ENCODE measurements around the gene SLC39A7. TPM values are rescaled to one million over a fixed set of nuclear protein-coding genes. Genes with fewer than 3 reads are reported as not detected.

The SLC39A7 gene
- total RNA-seq, 2 experiments from 2014 or later: 33.0 to 41.8 TPM

GRCh38 chr6:33183071-33183683, 17.5 kb upstream of the SLC39A7 start:
- Mint-ChIP-seq H3K4me3 (peak overlapping the region; percentile 22), H3K36me3 (ENCODE audit: low read depth) (peaks cover 22% of the 10 kb centered on the region), H3K27ac (peak overlapping the region; percentile 97), H3K9me3 (ENCODE audit: low read depth) (peaks cover 17% of the 10 kb centered on the region), H3K4me1 (peaks cover 23% of the 10 kb centered on the region), H3K27me3 (peaks cover 8% of the 10 kb centered on the region)
- CTCF ChIA-PET: interaction anchor here (0.6 to 1.8 kb wide), 10 partner anchors 9 to 168 kb away, joined by 3 to 7 read pairs (median 4); partner anchors contain the start of gene COL11A2
- no peak for DNase-seq
- POLR2A ChIA-PET: no interaction called here
- peak; percentile 52 for ATAC-seq
- intact Hi-C loops (cut with DNase I, micrococcal nuclease): loop anchor here (1.0 to 2.0 kb wide), 2 partner anchors 17 to 22 kb away; partner anchors contain the start of genes HSD17B8 (in 1 of the 2), RXRB (in 1 of the 2) and SLC39A7 (in 1 of the 2)

- Mint-ChIP-seq H3K4me1 (peaks cover 23% of the 10 kb centered on the region), H3K36me3 (ENCODE audit: low read depth) (peaks cover 22% of the 10 kb centered on the region), H3K9me3 (ENCODE audit: low read depth) (peaks cover 17% of the 10 kb centered on the region), H3K27me3 (peaks cover 13% of the 10 kb centered on the region), H3K27ac (no peak overlapping the region), H3K4me3 (no peak overlapping the region)
- CTCF ChIA-PET: no interaction called here
- DNase-seq: no peak
- ATAC-seq: no peak
- POLR2A ChIA-PET: no interaction called here
- intact Hi-C loops (cut with DNase I, micrococcal nuclease): no loop called here
Observed at GRCh38 chr6:33185190-33185589, 15.5 kb upstream of the SLC39A7 start.

- Mint-ChIP-seq H3K9me3 (ENCODE audit: low read depth) (peaks cover 17% of the 10 kb centered on the region), H3K27me3 (peaks cover 16% of the 10 kb centered on the region), H3K4me1 (peaks cover 23% of the 10 kb centered on the region), H3K4me3 (no peak overlapping the region), H3K27ac (no peak overlapping the region), H3K36me3 (ENCODE audit: low read depth) (peaks cover 22% of the 10 kb centered on the region)
- DNase-seq (no peak), ATAC-seq (no peak)
- POLR2A ChIA-PET: no interaction called here
- intact Hi-C loops (cut with DNase I, micrococcal nuclease): no loop called here
- CTCF ChIA-PET: interaction anchor here (1.0 kb wide), 1 partner anchor 11 kb away, joined by 4 read pairs; no protein-coding TSS in a partner anchor
Observed at GRCh38 chr6:33185654-33186187, 14.9 kb upstream of the SLC39A7 start.

- Mint-ChIP-seq H3K36me3 (ENCODE audit: low read depth) (peaks cover 20% of the 10 kb centered on the region), H3K4me3 (no peak overlapping the region), H3K9me3 (ENCODE audit: low read depth) (peaks cover 15% of the 10 kb centered on the region), H3K27ac (no peak overlapping the region), H3K27me3 (peaks cover 24% of the 10 kb centered on the region), H3K4me1 (peaks cover 29% of the 10 kb centered on the region)
- ChIA-PET POLR2A (no interaction called here), CTCF (no interaction called here)
- ATAC-seq (no peak), DNase-seq (no peak)
- intact Hi-C loops (cut with DNase I, micrococcal nuclease): no loop called here
Observed at GRCh38 chr6:33187809-33188208, 12.9 kb upstream of the SLC39A7 start.

GRCh38 chr6:33189164-33189563, 11.5 kb upstream of the SLC39A7 start:
- POLR2A ChIA-PET: no interaction called here
- CTCF ChIA-PET: interaction anchor here (1.6 to 1.7 kb wide), 2 partner anchors 59 to 63 kb away, joined by 3 to 4 read pairs; no protein-coding TSS in a partner anchor

GRCh38 chr6:33189625-33190448, 10.8 kb upstream of the SLC39A7 start:
- ChIA-PET POLR2A (interaction anchor here (0.6 kb wide), 1 partner anchor 50 kb away, joined by 4 read pairs; no protein-coding TSS in a partner anchor), CTCF (interaction anchor here (0.6 to 1.7 kb wide), 4 partner anchors 58 to 107 kb away, joined by 3 to 4 read pairs (median 3); no protein-coding TSS in a partner anchor)
- Mint-ChIP-seq H3K4me3 (no peak overlapping the region), H3K36me3 (ENCODE audit: low read depth) (peaks cover 4% of the 10 kb centered on the region), H3K27me3 (peaks cover 24% of the 10 kb centered on the region), H3K27ac (no peak overlapping the region), H3K9me3 (ENCODE audit: low read depth) (no peaks in the 10 kb centered on the region), H3K4me1 (peaks cover 20% of the 10 kb centered on the region)
- DNase-seq (no peak), ATAC-seq (no peak)
- intact Hi-C loops (cut with DNase I, micrococcal nuclease): loop anchor here in 1 of 2 experiments (10.0 kb wide), 1 partner anchor 65 kb away; no protein-coding TSS in a partner anchor

More at GRCh38 chr6:33189164-33189563, 11.5 kb upstream of the SLC39A7 start:
- H3K4me3 Mint-ChIP-seq: no peak overlapping the region
- H3K9me3 Mint-ChIP-seq (ENCODE audit: low read depth): peaks cover 4% of the 10 kb centered on the region
- DNase-seq: no peak
- intact Hi-C loops (cut with DNase I, micrococcal nuclease): no loop called here
- H3K4me1 Mint-ChIP-seq: peaks cover 26% of the 10 kb centered on the region
- no peak overlapping the region for H3K27ac Mint-ChIP-seq
- H3K36me3 Mint-ChIP-seq (ENCODE audit: low read depth): peaks cover 6% of the 10 kb centered on the region
- peaks cover 24% of the 10 kb centered on the region for H3K27me3 Mint-ChIP-seq
- ATAC-seq: no peak

- H3K27ac Mint-ChIP-seq: no peak overlapping the region
- intact Hi-C loops (cut with DNase I, micrococcal nuclease): loop anchor here in 1 of 2 experiments (10.0 kb wide), 1 partner anchor 66 kb away; no protein-coding TSS in a partner anchor
- ATAC-seq: no peak
- H3K27me3 Mint-ChIP-seq: peaks cover 24% of the 10 kb centered on the region
- ChIA-PET CTCF (interaction anchor here (0.5 to 1.7 kb wide), 4 partner anchors 64 to 107 kb away, joined by 3 to 4 read pairs (median 3); no protein-coding TSS in a partner anchor), POLR2A (interaction anchor here (0.6 kb wide), 1 partner anchor 51 kb away, joined by 4 read pairs; no protein-coding TSS in a partner anchor)
- H3K4me3 Mint-ChIP-seq: no peak overlapping the region
- no peak for DNase-seq
- H3K36me3 Mint-ChIP-seq (ENCODE audit: low read depth): peaks cover 11% of the 10 kb centered on the region
- H3K4me1 Mint-ChIP-seq: peaks cover 20% of the 10 kb centered on the region
- no peaks in the 10 kb centered on the region for H3K9me3 Mint-ChIP-seq (ENCODE audit: low read depth)
Observed at GRCh38 chr6:33190504-33191107, 10.1 kb upstream of the SLC39A7 start.

GRCh38 chr6:33191383-33192104, 9.1 kb upstream of the SLC39A7 start:
- CTCF ChIA-PET: interaction anchor here (1.2 kb wide), 1 partner anchor 8 kb away, joined by 3 read pairs; no protein-coding TSS in a partner anchor
- peaks cover 23% of the 10 kb centered on the region for H3K27me3 Mint-ChIP-seq
- H3K4me3 Mint-ChIP-seq: no peak overlapping the region
- H3K27ac Mint-ChIP-seq: no peak overlapping the region
- intact Hi-C loops (cut with DNase I, micrococcal nuclease): loop anchor here in 1 of 2 experiments (10.0 kb wide), 1 partner anchor 67 kb away; no protein-coding TSS in a partner anchor
- peaks cover 18% of the 10 kb centered on the region for H3K36me3 Mint-ChIP-seq (ENCODE audit: low read depth)
- no peaks in the 10 kb centered on the region for H3K9me3 Mint-ChIP-seq (ENCODE audit: low read depth)
- POLR2A ChIA-PET: no interaction called here
- ATAC-seq: no peak
- DNase-seq: no peak
- H3K4me1 Mint-ChIP-seq: peaks cover 21% of the 10 kb centered on the region

- POLR2A ChIA-PET: no interaction called here
- Mint-ChIP-seq H3K9me3 (ENCODE audit: low read depth) (no peaks in the 10 kb centered on the region), H3K27me3 (peaks cover 20% of the 10 kb centered on the region), H3K36me3 (ENCODE audit: low read depth) (peaks cover 22% of the 10 kb centered on the region), H3K27ac (peak within 1 kb of the TSS; percentile 53), H3K4me3 (no peak within 1 kb of the TSS), H3K4me1 (peaks cover 23% of the 10 kb centered on the region)
- CTCF ChIA-PET: interaction anchor here (1.2 kb wide), 1 partner anchor 8 kb away, joined by 3 read pairs; no protein-coding TSS in a partner anchor
- ATAC-seq (peak; percentile 30), DNase-seq (no peak)
- intact Hi-C loops (cut with DNase I, micrococcal nuclease): loop anchor here in 1 of 2 experiments (10.0 kb wide), 1 partner anchor 67 kb away; no protein-coding TSS in a partner anchor
Observed at GRCh38 chr6:33192105-33192646, 8.5 kb upstream of the SLC39A7 start, which contains the start of gene COL11A2. Gene COL11A2, minus strand, starts transcription at chr6:33192467. Its CDS starts 227 bp downstream, at chr6:33192240.

Measured in activated CD4-positive, alpha-beta T cell treated with anti-CD3 and anti-CD28 coated beads for 36 hours (primary cell).